Measurements from ENCODE around the gene BUB1. TPM values are rescaled to one million over a fixed set of nuclear protein-coding genes. Genes with fewer than 3 reads are reported as not detected.

The BUB1 gene
- total and polyA plus RNA-seq, 2 of the 8 experiments (the other 6 are each of a cell fraction or from before 2014, with no cell fraction given): 48.4 to 113 TPM

- H3K27ac ChIP-seq (ENCODE audit: low read depth, low read length): no peak overlapping the region
- H2AK5ac ChIP-seq (ENCODE audit: low read depth, low read length): no peak overlapping the region
- no peaks in the 10 kb centered on the region for H3K4me1 ChIP-seq (replicated peaks in 1 of 4; ENCODE audit: control insufficient read depth in 3 of 4, insufficient read depth in 4 of 4, low read length in 3 of 4)
- H3K14ac ChIP-seq (ENCODE audit: insufficient read length): no peak overlapping the region
- CTCF ChIA-PET (ENCODE audit: partially characterized antibody): no interaction called here
- H2BK120ac ChIP-seq (replicated peaks; ENCODE audit: low read depth, low read length): no peak overlapping the region
- H3K27me3 ChIP-seq (replicated peaks in 1 of 4; ENCODE audit: control insufficient read depth in 3 of 4, extremely low read depth in 1 of 4, insufficient read depth in 3 of 4, low read length in 3 of 4): no peaks in the 10 kb centered on the region
- no peak overlapping the region for H3K23ac ChIP-seq (ENCODE audit: insufficient read length)
- H2AFZ ChIP-seq (ENCODE audit: low read length): no peak overlapping the region
- H3K18ac ChIP-seq (ENCODE audit: extremely low read depth, low read length): no peak overlapping the region
- peaks cover 39 to 92% (median 74%) of the 10 kb centered on the region in 4 experiments for H3K36me3 ChIP-seq (ENCODE audit: control insufficient read depth in 2 of 4, insufficient read depth in 4 of 4, low read length in 3 of 4)
- H3K4ac ChIP-seq (replicated peaks; ENCODE audit: insufficient read length, low read depth, low read length): no peak overlapping the region
- H2BK20ac ChIP-seq (ENCODE audit: low read length): no peak overlapping the region
- H4K20me1 ChIP-seq (replicated peaks in 1 of 2; ENCODE audit: control insufficient read depth in 1 of 2, insufficient read depth in 2 of 2, low read length in 2 of 2): peaks cover 0 to 6% of the 10 kb centered on the region in 2 experiments
- WGBS, 2 experiments (ENCODE audit: extremely low coverage in 1 of 2, insufficient coverage in 1 of 2, insufficient read length in 1 of 2, insufficient replicate concordance in 2 of 2, low coverage in 1 of 2, low lambda C conversion rate in 2 of 2, missing lambda C conversion rate in 1 of 2): 95% methylated on average over 2 of the region's 2 CpGs; no CpG with 5 or more reads in 1 of the 2 experiments
- H2BK12ac ChIP-seq (ENCODE audit: low read depth, low read length): no peak overlapping the region
- POLR2A ChIA-PET (ENCODE audit: partially characterized antibody): no interaction called here
- peaks cover 0 to 2% of the 10 kb centered on the region in 2 experiments; a peak in 1 of 4 replicates for H3K79me2 ChIP-seq (ENCODE audit: control insufficient read depth in 1 of 2, insufficient read depth in 2 of 2, low read length in 2 of 2)
- no peaks in the 10 kb centered on the region for H3K9me3 ChIP-seq (ENCODE audit: insufficient read depth in 2 of 2, low read depth in 1 of 2, low read length in 1 of 2)
- no peaks in the 10 kb centered on the region for H3K79me1 ChIP-seq (ENCODE audit: low read depth, low read length)
- no peak overlapping the region for H2BK15ac ChIP-seq (ENCODE audit: low read length)
- no peak overlapping the region for H4K8ac ChIP-seq (ENCODE audit: extremely low read depth, insufficient read depth, low read length)
- no peak overlapping the region for H4K91ac ChIP-seq (replicated peaks; ENCODE audit: insufficient read length, low read length)
- H3K4me2 ChIP-seq (ENCODE audit: insufficient read depth in 1 of 2, low read depth in 2 of 2, low read length in 2 of 2): no peak overlapping the region
- H3K9ac ChIP-seq (replicated peaks in 1 of 4; ENCODE audit: extremely low read depth in 1 of 4, low read depth in 3 of 4, low read length in 3 of 4): no peak overlapping the region
- DNase-seq (ENCODE audit: low read depth in 1 of 2, low spot score in 2 of 2): no peak
- no peak for FAIRE-seq
- no peak overlapping the region for H2BK5ac ChIP-seq (ENCODE audit: low read depth, low read length)
- H3K23me2 ChIP-seq (ENCODE audit: low read depth, low read length): no peaks in the 10 kb centered on the region
- no peak overlapping the region for H3K56ac ChIP-seq (replicated peaks; ENCODE audit: insufficient read length, low read depth, low read length)
- H4K5ac ChIP-seq (ENCODE audit: insufficient read length, low read depth, low read length): no peak overlapping the region
- no peak overlapping the region for H3K4me3 ChIP-seq (ENCODE audit: extremely low read depth in 1 of 4, insufficient read depth in 2 of 4, low read depth in 3 of 4, low read length in 4 of 4)
- TF ChIP-seq GABPA (IDR thresholded peaks at IDR 0.05; ENCODE audit: borderline replicate concordance, insufficient read depth, low read length) (no peak), KDM5A (IDR thresholded peaks at IDR 0.05; ENCODE audit: low read length) (no peak), CBX5 (IDR thresholded peaks at IDR 0.05; ENCODE audit: low read depth, low read length) (no peak), KDM4A (IDR thresholded peaks at IDR 0.05; ENCODE audit: low read depth, low read length, severe bottlenecking) (no peak), CTBP2 (IDR thresholded peaks at IDR 0.05; ENCODE audit: borderline replicate concordance, insufficient read depth, insufficient read length, low read length) (no peak), MAFK (IDR thresholded peaks at IDR 0.05; ENCODE audit: low read depth, low read length) (no peak), JUND (IDR thresholded peaks at IDR 0.05; ENCODE audit: low read length) (no peak), CBX8 (IDR thresholded peaks at IDR 0.05; ENCODE audit: borderline replicate concordance, low read depth, low read length) (no peak), NRF1 (IDR thresholded peaks at IDR 0.05; ENCODE audit: low read depth, low read length) (no peak), ASH2L (IDR thresholded peaks at IDR 0.05; ENCODE audit: low read length) (no peak), SP4 (IDR thresholded peaks at IDR 0.05; ENCODE audit: low read length) (no peak), TAF7 (optimal IDR thresholded peaks at IDR 0.05; ENCODE audit: borderline replicate concordance, low read depth, low read length) (no peak), GTF2F1 (IDR thresholded peaks at IDR 0.05; ENCODE audit: borderline replicate concordance, low read depth, low read length) (no peak), POU5F1 (IDR thresholded peaks at IDR 0.05; ENCODE audit: low read depth, low read length) (no peak)
- TF ChIP-seq, protein P1, sequence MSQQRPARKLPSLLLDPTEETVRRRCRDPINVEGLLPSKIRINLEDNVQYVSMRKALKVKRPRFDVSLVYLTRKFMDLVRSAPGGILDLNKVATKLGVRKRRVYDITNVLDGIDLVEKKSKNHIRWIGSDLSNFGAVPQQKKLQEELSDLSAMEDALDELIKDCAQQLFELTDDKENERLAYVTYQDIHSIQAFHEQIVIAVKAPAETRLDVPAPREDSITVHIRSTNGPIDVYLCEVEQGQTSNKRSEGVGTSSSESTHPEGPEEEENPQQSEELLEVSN (IDR thresholded peaks at IDR 0.05): no peak
Measured at GRCh38 chr2:110659248-110659647, 18.6 kb downstream of the BUB1 start.
